ENCODE data around the gene PRKACA.
"Not testable (repeated sequence)": the region's sequence is repeated elsewhere in the genome, so short reads cannot be mapped to it uniquely, and the experiment has no call there.

PRKACA gene

GRCh38 chr19:14053032-14053431 lies 64.5 kb downstream of the PRKACA start:
- H3K27ac ChIP-seq (ENCODE audit: low read depth, low read length) = no peak overlapping the region
- H3K9ac ChIP-seq (ENCODE audit: low read depth, low read length) = no peak overlapping the region
- no peaks in the 10 kb centered on the region for H3K9me3 ChIP-seq (ENCODE audit: control insufficient read depth, insufficient read depth, low read length)
- no peaks in the 10 kb centered on the region for H3K4me1 ChIP-seq (ENCODE audit: control insufficient read depth, insufficient read depth, low read length)
- peaks cover 1% of the 10 kb centered on the region for H3K27me3 ChIP-seq (ENCODE audit: control insufficient read depth, insufficient read depth, low read length)
- H3K36me3 ChIP-seq (ENCODE audit: control insufficient read depth, insufficient read depth, low read length) = peaks cover 4% of the 10 kb centered on the region; the same call in 1 of the 2 replicates
- no peak overlapping the region for H3K4me3 ChIP-seq (ENCODE audit: low read depth, low read length)

GRCh38 chr19:14052470-14052869 lies 65.1 kb downstream of the PRKACA start:
- Histone ChIP-seq H3K9me3 (ENCODE audit: control insufficient read depth, insufficient read depth, low read length) (no peaks in the 10 kb centered on the region), H3K27ac (ENCODE audit: low read depth, low read length) (no peak overlapping the region), H3K9ac (ENCODE audit: low read depth, low read length) (no peak overlapping the region), H3K36me3 (ENCODE audit: control insufficient read depth, insufficient read depth, low read length) (peaks cover 4% of the 10 kb centered on the region; the same call in 1 of the 2 replicates), H3K4me1 (ENCODE audit: control insufficient read depth, insufficient read depth, low read length) (no peaks in the 10 kb centered on the region), H3K4me3 (ENCODE audit: low read depth, low read length) (no peak overlapping the region), H3K27me3 (ENCODE audit: control insufficient read depth, insufficient read depth, low read length) (no peaks in the 10 kb centered on the region)

- H3K4me3 ChIP-seq (ENCODE audit: low read depth, low read length) = no peak overlapping the region
Measured at GRCh38 chr19:14051980-14052379, 65.6 kb downstream of the PRKACA start.

GRCh38 chr19:14050961-14051360 lies 66.6 kb downstream of the PRKACA start:
- not testable (repeated sequence) for H3K4me3 ChIP-seq (ENCODE audit: low read depth, low read length); H3K9me3 ChIP-seq (ENCODE audit: control insufficient read depth, insufficient read depth, low read length); H3K4me1 ChIP-seq (ENCODE audit: control insufficient read depth, insufficient read depth, low read length); H3K9ac ChIP-seq (ENCODE audit: low read depth, low read length); H3K27me3 ChIP-seq (ENCODE audit: control insufficient read depth, insufficient read depth, low read length); H3K27ac ChIP-seq (ENCODE audit: low read depth, low read length); H3K36me3 ChIP-seq (ENCODE audit: control insufficient read depth, insufficient read depth, low read length)

More at GRCh38 chr19:14051980-14052379, 65.6 kb downstream of the PRKACA start:
- Histone ChIP-seq H3K27ac (ENCODE audit: low read depth, low read length) (no peak overlapping the region), H3K4me1 (ENCODE audit: control insufficient read depth, insufficient read depth, low read length) (no peaks in the 10 kb centered on the region), H3K36me3 (ENCODE audit: control insufficient read depth, insufficient read depth, low read length) (peaks cover 4% of the 10 kb centered on the region; the same call in 1 of the 2 replicates), H3K27me3 (ENCODE audit: control insufficient read depth, insufficient read depth, low read length) (no peaks in the 10 kb centered on the region), H3K9me3 (ENCODE audit: control insufficient read depth, insufficient read depth, low read length) (no peaks in the 10 kb centered on the region), H3K9ac (ENCODE audit: low read depth, low read length) (no peak overlapping the region)

- H3K36me3 ChIP-seq (ENCODE audit: control insufficient read depth, insufficient read depth, low read length) = peaks cover 4% of the 10 kb centered on the region; the same call in 1 of the 2 replicates
- H3K27ac ChIP-seq (ENCODE audit: low read depth, low read length) = no peak overlapping the region
- H3K9ac ChIP-seq (ENCODE audit: low read depth, low read length) = no peak overlapping the region
- no peaks in the 10 kb centered on the region for H3K27me3 ChIP-seq (ENCODE audit: control insufficient read depth, insufficient read depth, low read length)
- H3K9me3 ChIP-seq (ENCODE audit: control insufficient read depth, insufficient read depth, low read length) = no peaks in the 10 kb centered on the region
- H3K4me3 ChIP-seq (ENCODE audit: low read depth, low read length) = no peak overlapping the region
- no peaks in the 10 kb centered on the region for H3K4me1 ChIP-seq (ENCODE audit: control insufficient read depth, insufficient read depth, low read length)
Measured at GRCh38 chr19:14050512-14050911, 67.0 kb downstream of the PRKACA start.

GRCh38 chr19:14048443-14049153 lies 69.0 kb downstream of the PRKACA start:
- no peaks in the 10 kb centered on the region for H3K9me3 ChIP-seq (ENCODE audit: control insufficient read depth, insufficient read depth, low read length)
- H3K4me3 ChIP-seq (ENCODE audit: low read depth, low read length) = no peak overlapping the region
- H3K36me3 ChIP-seq (ENCODE audit: control insufficient read depth, insufficient read depth, low read length) = peaks cover 4% of the 10 kb centered on the region; the same call in 1 of the 2 replicates
- H3K9ac ChIP-seq (ENCODE audit: low read depth, low read length) = no peak overlapping the region
- no peak overlapping the region for H3K27ac ChIP-seq (ENCODE audit: low read depth, low read length)
- H3K27me3 ChIP-seq (ENCODE audit: control insufficient read depth, insufficient read depth, low read length) = no peaks in the 10 kb centered on the region
- H3K4me1 ChIP-seq (ENCODE audit: control insufficient read depth, insufficient read depth, low read length) = no peaks in the 10 kb centered on the region

GRCh38 chr19:14047866-14048265 lies 69.7 kb downstream of the PRKACA start:
- not testable (repeated sequence) for H3K4me1 ChIP-seq (ENCODE audit: control insufficient read depth, insufficient read depth, low read length); H3K9ac ChIP-seq (ENCODE audit: low read depth, low read length); H3K36me3 ChIP-seq (ENCODE audit: control insufficient read depth, insufficient read depth, low read length); H3K4me3 ChIP-seq (ENCODE audit: low read depth, low read length); H3K9me3 ChIP-seq (ENCODE audit: control insufficient read depth, insufficient read depth, low read length); H3K27ac ChIP-seq (ENCODE audit: low read depth, low read length); H3K27me3 ChIP-seq (ENCODE audit: control insufficient read depth, insufficient read depth, low read length)

- H3K4me1 ChIP-seq (ENCODE audit: control insufficient read depth, insufficient read depth, low read length); H3K27me3 ChIP-seq (ENCODE audit: control insufficient read depth, insufficient read depth, low read length); H3K36me3 ChIP-seq (ENCODE audit: control insufficient read depth, insufficient read depth, low read length); H3K4me3 ChIP-seq (ENCODE audit: low read depth, low read length); H3K9ac ChIP-seq (ENCODE audit: low read depth, low read length); H3K9me3 ChIP-seq (ENCODE audit: control insufficient read depth, insufficient read depth, low read length): not testable (repeated sequence)
- peak overlapping the region; percentile 55 for H3K27ac ChIP-seq (ENCODE audit: low read depth, low read length)
Measured at GRCh38 chr19:14042659-14043608, 74.6 kb downstream of the PRKACA start.
